GM19397 (cell line): ENCODE data around the gene EXOC3L4.
"Not testable (repeated sequence)": the region's sequence is repeated elsewhere in the genome, so short reads cannot be mapped to it uniquely, and the experiment has no call there.

Experiments used
- ATAC-seq: cut with Tn5 transposase; IDR thresholded peaks from one replicate; pipeline ENCODE4 v1.9.1; 2021; ENCODE audit warnings: mild to moderate bottlenecking, moderate library complexity; ENCODE audit not compliant: unreplicated experiment

EXOC3L4 gene

DNA sequence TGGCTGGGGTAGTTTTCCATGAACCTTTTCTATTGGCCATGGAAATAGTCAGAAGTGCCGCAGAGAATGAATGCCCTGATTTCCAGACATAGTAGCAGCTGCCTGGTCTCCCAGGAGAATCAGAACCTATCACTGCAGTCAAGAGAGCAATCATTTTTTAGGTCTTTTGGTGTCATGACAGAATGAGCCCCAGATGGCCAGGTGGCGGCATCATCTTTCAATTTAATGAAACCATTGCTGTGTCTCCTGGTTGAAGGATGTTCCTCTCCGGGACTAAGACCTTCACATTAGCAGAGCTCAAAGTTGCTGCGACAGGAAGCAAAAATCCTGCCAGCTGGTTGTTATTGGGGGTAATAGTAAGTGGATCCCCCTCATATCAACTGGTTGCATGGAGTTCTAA is 47.5 kb downstream of the EXOC3L4 start:
- no peak for ATAC-seq

DNA sequence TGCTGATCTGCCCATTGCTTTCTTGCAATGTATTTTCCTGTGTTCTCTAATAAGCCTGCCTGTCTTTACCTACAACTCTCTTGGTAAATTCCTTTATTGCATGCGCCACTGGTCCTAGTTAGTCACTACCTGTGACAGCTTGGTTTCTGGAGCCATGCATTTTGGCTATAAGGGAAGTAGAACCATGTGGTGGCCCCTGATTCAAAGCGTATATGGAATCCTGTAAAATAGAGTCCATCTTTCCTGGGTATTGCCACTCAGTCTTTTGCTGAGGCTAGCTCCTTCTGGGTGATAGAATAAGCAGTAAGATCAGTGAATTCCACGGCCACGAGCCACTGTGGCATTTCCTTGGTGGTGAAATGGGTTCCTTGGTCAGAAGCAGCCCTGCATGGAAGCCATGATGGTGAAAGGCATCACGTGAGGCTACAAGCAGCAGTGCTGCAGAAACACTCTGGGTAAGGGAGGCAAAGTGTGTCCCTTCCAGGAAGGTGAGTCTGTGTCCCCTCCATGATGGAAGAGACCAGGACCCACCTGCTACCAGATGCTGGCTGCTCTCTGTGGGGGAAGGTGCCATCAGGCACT is 48.3 kb downstream of the EXOC3L4 start:
- ATAC-seq, result no peak

DNA sequence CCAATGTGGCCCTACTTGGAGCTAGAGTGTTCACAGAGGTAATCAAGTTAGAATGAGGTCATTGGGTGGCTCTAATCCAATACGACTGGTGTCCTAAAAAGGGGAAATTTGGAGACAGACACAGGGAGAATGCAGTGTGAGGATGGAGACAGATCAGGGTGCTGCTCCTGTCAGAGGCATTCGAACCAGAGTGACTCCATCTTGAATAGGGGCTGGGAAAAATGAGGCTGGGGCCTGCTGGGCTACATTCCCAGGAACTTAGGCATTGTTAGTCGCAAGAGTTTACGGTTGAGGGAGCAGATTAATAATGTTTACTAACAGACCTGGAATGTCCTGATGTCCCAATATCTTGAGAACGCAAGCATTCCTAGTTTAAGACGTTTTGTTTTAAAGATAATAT is 49.0 kb downstream of the EXOC3L4 start:
- ATAC-seq, result no peak

DNA sequence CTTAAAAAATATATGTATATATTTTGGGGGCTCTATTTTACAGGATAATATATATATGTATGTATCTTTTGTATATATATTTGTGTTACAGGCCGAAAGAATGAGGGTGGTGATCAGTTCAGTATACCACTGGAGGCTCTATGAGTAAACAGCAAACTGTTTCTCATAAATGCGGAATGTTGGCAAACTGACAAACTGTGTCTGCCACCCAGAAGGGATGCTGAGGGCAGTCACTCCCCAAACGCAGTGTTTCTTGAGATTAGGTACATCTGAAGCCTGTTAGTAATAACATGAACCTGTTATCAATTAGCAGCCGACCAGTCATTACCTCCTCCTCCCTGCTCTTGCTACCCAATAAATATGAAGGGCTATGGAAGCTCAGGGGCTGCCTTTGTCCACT is 49.6 kb downstream of the EXOC3L4 start:
- ATAC-seq, result no peak

DNA sequence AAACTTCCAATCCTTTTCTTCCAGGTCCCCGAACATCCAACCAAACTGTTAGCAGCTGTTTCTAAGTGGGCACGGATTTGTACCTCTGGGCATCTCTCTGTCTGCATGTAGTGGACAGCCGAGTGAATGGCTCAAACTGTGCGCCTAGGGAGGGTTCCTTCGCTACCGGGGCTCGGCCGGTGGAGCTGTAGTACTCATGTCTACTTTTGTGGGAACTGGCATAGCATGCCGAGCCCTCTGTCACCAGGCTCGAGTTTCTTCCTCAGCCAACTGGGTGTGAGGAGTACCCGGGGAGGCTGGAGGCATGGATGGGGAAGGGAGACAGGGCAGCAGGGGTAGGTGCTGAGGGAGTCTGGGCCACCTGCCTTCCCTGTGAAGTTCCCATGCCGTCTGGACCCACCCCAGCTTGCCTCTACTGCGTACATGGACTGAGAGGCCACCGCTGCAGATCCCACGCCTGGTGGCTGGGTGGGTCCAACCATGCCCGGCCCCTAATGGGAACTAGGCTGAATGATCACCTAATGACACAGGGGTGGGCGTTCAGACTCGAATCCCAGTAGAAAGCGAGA is 51.7 kb downstream of the EXOC3L4 start:
- ATAC-seq, result no peak

DNA sequence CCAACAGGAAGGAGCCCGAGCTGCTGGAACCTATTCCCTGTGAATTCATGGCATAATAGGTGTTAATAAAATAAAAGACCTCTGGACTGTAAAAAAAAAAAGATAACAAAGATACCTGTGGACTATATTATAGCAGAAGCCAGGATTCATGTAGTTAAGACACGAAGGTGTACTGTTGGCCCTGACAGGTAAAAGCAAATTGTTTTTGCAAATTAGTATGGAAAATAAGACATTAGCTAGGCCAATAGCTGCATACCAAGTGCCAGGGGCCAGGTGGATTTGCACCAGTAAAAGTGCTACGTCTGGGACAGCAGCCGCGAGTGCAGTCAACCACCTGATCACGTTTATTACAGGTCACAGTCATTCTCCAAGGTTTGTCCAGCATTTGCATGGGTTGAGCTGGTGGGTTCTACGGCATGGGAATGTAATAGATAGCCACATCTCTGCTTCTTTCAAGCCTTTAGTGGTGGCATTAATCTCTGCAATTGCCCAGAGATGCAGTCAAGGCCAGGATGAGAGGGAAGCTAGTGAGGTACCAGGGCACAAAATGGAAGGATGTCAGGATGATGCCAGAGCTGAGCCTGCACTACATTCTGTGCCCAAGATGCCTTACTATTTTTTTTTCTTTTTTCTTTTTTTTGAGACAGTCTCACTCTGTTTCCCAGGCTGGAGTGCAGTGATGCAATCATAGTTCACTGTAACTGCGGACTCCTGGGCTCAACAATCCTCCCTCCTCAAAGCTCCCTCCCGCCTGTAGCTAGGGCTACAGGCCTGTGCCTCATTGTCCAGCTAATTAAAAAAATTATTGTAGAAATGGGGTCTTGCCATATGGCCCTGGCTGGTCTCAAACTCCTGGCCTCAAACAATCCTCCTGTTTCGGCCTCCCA is 55.1 kb downstream of the EXOC3L4 start:
- no peak for ATAC-seq

DNA sequence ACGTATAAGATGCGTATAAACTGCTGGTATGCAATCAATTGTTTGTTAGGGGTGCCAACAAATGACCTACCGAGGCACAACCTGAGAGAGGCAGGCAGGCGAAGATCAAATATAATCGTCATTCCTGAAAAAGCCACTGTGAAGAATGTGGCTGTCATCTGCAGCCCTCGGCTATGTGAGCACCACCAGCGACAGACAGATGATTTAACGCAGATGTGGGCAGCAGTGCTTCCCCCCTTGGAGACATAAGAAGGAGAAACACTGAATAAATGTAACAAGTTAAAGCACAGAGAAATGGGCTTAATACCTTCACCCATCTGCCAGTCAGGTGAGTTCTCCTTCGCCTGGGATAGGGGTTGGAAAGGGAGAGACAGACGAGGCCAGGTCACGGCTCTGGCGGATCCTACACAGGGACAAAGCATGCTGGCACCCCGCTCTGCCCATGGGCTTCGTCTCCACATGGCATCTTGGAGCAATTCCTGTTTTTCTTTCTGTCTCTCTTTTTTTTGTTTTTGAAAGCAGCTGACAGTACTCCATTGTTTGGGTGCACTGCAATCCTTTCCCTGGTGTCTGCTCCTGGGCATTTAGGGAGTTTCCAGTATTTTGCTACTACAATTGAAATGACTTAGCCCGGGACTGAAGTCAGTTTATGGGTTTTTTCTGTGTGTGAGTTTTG is 56.9 kb downstream of the EXOC3L4 start:
- no peak for ATAC-seq

DNA sequence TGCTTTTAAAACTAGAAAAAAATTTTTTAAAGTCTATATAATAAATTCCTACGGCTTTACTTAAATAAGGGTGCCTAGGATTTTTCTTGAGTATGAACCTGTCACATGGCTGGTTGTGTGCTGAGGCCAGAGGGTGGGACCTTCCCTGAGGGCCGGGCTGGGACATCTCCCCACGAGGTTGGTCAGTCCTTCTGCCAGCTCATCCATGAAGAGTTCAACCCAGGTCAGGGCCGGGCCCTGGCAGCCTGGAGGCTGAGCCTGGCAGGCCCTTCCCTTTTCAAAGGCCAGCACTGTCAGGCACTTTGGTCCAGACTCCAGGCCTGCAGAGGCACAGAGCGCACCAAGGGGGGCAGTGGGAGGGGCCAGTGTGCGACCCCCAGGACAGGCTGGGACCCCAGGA is 60.5 kb downstream of the EXOC3L4 start:
- ATAC-seq, result no peak

DNA sequence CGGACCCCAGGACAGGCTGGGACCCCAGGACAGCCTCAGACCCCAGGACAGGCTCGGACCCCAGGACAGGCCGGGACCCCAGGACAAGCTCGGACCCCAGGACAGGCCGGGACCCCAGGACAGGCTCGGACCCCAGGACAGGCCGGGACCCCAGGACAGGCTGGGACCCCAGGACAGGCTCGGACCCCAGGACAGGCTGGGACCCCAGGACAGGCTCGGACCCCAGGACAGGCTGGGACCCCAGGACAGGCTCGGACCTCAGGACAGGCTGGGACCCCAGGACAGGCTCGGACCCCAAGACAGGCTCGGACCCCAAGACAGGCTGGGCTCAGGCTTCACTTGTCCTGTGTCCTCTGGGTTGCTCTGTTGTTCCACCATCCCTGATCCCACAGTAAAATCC is 60.9 kb downstream of the EXOC3L4 start:
- ATAC-seq, result not testable (repeated sequence)

DNA sequence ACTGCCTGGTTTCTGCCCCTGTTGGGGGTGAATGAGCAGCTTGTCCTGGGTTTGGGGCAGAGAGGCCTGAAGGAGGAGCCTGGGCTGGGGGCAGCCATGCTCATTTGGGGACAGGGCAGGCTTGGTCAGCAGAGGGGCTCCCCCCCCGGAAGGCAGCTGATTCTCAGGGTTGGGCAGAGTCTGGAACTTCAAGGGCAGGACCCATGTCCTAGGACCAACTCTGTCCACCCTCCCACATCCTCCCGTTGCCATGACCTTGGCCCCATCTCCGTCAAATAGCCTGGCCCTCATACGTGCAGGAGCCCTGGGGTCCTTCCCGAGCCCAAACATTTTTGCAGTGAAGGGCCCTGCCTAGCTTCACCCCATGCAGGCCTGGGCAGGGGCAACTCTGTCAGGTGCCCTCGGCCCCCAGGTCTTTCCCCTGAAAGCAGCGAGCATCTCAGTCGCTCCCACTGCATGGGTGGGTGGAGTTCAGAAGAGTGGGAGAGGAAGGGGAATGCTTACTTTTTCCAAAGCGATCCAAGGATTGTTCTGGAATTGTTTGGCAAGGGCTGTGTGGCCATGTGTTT is 61.4 kb downstream of the EXOC3L4 start:
- ATAC-seq, result no peak

DNA sequence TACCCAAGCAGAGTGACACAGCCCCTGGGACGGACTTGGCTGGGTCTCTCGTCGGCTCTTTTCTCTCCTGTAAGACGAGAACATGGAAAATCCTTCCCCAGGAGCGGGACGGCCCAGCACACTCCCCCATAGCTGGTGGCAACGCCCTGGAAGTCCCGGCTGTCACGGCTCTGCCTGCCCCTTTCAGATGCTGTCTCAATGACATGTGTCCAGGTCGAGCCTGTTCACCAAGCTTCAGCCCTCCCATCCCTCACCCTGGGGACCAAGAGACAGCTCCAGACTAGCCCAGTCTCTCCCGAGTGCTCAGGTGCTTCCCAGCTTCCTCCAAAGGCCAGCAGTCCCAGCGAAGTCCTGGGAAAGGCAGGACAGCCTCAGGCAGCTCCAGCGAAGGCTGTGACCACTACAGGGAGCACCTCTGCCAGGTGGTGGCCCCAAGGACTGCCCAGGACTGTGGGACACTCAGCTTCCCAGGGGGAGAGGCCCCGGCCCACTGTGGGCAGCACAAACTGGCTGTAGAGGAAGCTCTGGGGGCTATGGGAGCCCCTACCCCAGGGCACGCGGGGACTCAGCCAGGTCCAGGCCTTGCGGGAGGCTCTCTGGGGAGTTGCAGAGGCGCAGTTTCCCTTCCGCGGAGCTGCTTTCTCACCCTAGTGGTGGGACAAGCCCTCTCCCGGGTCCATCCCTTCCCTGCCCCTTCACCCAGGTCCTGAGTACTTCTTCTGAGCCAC is 62.3 kb downstream of the EXOC3L4 start:
- no peak for ATAC-seq

DNA sequence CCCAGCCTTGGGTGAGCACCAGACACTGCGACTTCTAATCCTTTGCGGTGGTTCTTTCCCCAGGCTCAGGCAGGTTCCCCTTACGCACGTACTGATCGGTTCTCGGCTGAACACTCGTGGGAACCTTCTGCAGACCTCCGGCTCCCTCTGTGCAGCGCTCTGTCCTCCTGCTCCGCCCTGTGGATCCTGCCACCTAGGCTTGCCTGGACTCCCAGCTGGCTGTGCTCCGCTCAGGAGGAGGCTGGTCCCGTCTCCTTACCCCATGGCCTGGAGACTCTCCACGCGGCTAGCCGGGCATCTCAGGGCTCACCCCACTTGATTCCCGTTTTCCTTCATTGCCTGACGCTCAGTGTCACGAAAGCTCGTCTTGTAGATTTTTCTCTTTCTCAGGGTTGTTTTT is 63.4 kb downstream of the EXOC3L4 start:
- no peak for ATAC-seq

DNA sequence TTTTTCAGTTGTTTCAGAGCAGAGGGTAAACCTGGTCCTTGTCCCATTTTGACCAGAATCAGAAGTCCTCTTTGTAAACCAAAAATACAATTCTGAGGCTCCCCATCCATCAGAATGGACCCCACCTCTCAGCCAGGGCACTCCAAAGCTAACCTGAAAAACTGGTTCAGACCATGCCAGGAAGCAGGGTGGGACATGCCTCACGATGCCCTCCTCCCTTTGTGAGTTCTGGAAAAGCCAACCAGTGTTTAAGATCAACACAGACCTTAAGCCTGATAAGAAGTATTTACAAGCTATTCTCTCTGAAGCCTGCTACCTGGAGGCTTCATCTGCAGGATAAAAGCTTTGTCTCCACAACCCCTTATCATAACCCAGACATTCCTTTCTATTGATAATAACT is 64.2 kb downstream of the EXOC3L4 start:
- ATAC-seq, result no peak
